HL-60 (cell line): ENCODE results near the gene RBM7.

Experiments
- REST ChIP-seq: IDR thresholded peaks from 2 replicates; pipeline ENCODE4 v1.6.1; 2012; ENCODE audit warnings: low read depth; ENCODE audit not compliant: insufficient replicate concordance
- TF ChIP-seq, protein P1 (sequence below): IDR thresholded peaks from one replicate; pipeline ENCODE4 v1.5.1; 2011; ENCODE audit warnings: low read length, control low read depth, inconsistent platforms; ENCODE audit not compliant: insufficient read depth

DNA sequence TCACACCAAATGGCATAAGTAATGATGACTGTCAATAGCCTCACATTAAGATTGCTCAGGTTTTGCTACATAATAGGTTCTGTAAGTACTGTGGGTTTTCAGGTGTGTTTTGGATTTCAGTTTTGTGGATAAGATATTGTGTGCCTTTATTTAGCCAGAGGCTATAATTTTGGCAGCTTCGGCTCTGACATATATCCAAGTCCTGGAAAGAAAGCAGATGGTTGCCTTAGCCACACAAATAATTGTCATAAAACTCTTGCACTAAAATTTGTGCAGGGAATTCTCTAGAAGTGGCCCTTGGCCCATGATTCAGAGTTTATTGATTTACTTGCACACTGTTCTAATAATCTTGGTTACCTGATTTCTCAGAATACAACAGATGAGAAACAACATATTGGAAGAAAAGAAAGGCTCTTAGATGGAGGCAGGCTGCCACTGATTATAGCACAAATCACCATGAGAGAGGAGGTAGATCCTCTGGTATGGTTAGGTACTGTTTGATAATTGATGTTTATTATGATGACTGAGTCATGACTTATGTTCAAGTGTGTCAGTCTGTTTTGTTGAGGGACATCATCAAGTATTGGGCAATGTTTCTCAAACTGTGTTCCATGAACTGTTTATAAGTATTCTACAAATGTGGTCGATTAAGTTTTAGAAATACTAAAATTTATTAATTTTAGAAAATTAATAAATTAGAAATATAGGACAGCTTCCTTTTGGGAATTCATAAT, 48.5 kb downstream of the RBM7 start:
- TF ChIP-seq, protein P1, sequence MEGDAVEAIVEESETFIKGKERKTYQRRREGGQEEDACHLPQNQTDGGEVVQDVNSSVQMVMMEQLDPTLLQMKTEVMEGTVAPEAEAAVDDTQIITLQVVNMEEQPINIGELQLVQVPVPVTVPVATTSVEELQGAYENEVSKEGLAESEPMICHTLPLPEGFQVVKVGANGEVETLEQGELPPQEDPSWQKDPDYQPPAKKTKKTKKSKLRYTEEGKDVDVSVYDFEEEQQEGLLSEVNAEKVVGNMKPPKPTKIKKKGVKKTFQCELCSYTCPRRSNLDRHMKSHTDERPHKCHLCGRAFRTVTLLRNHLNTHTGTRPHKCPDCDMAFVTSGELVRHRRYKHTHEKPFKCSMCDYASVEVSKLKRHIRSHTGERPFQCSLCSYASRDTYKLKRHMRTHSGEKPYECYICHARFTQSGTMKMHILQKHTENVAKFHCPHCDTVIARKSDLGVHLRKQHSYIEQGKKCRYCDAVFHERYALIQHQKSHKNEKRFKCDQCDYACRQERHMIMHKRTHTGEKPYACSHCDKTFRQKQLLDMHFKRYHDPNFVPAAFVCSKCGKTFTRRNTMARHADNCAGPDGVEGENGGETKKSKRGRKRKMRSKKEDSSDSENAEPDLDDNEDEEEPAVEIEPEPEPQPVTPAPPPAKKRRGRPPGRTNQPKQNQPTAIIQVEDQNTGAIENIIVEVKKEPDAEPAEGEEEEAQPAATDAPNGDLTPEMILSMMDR: no peak
- no peak for TF ChIP-seq REST
